HG03575 (cell line): ENCODE results near the gene CD2BP2.

Experiments used
- ATAC-seq: cut with Tn5 transposase; IDR thresholded peaks from one replicate; pipeline ENCODE4 v1.9.1; 2021; ENCODE audit not compliant: unreplicated experiment, insufficient number of reproducible peaks, low FRiP score; ENCODE audit errors: extremely low read depth

CD2BP2 gene

DNA sequence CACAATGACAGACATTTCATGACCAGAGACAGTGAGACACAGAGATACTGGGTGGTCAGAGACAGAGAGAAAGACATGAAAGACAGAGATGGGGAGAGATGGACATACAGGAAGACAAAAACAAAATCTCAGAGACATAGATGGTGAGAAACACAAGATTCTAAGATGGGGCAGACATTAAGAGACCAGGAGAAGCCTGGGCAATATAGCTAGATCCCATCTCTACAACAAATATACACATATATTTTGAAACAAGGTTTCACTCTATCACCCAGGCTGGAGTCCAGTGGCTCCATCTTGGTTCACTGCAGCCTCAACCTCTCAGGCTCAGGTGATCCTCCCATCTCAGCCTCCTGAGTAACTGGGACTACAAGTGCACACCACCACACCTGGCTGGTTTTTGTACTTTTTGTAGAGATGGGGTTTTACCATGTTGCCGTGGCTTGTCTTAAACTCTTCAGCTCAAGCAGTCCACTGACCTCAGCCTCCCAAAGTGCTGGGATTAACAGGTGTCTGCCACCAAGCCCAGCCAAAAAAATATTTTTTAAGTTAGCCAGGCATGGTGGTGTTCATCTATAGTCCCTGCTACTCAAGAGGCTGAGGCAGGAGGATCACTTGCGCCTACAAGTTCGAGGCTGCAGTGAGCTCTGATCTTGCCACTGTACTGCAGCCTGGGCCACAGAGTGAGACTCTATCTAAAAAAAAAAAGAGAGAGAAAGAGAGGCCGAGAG is 25.1 kb upstream of the CD2BP2 start:
- no peak for ATAC-seq

DNA sequence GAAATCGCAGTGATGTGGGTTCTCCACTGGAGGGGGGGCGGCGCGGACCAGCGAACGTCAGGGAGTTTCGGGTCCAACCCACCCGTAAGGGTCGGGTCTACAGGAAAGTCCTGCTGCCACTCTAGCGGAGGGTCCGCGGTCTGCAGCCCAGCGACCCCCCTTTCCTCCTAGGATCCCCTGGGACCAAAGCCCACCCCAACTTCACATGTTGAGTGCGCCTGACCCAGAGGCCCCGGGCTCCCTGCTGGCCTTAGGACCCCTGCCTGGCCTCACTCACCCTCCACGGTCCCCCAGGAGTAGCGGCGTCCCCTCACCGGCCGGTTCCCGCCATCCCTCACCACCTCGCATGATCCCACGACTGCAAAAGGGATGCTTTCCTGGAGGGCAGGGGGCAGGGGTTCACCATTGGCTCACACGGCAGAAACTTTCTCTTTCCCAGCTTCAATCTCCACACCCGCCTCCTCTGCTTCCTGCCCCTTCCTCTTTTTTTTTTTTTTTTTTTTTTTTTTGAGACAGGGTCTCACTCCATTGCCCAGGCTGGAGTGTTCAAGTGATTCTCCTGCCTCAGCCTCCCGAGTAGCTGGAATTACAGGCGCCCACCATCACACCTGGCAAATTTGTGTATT is 24.2 kb upstream of the CD2BP2 start:
- no peak for ATAC-seq

DNA sequence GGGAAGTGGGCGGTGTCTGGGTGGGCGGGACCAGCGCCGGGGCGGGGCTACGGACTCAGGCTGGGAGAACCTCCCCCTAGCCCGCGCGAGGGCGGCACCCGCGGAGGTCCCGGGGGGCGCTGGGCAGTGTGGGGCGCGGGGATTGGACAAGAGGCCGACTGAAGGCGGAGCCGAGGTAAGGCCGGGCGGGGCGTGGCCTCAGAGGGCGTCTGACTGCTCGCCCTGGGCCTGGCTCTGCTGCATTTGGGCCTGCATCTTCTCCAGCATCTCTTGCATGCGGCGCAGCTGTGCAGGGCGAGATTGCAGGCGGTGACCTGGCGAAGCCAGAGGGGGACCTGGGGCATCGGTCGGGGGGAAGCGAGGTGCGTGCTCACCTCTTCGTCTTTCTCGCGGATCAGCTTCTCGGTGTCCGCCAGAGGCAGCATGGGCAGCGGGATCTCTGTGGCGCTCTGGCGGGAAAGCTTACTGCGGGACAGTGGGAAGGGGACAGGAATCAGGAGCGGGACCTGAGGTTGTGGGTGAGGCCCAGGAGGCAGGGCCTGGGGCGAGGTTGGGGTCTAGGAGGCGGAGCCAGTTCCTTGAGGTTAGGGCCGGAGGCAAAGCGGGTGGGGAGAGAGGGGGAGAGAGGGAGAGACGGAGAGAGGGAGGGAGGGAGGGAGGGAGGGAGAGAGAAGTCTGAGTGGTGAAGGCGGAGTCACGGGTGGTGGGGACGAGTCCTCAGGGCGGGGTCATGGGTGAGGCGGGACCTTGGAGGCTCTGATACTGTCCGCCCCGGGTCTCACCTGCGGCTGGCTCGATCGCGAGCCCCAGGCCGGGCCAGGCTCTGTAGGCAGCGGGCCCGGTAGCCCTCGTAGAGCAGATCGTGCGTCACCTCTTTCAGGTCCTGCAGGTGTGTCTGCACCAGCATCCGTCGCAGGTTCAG is 23.4 kb upstream of the CD2BP2 start:
- ATAC-seq = peak; percentile 55

DNA sequence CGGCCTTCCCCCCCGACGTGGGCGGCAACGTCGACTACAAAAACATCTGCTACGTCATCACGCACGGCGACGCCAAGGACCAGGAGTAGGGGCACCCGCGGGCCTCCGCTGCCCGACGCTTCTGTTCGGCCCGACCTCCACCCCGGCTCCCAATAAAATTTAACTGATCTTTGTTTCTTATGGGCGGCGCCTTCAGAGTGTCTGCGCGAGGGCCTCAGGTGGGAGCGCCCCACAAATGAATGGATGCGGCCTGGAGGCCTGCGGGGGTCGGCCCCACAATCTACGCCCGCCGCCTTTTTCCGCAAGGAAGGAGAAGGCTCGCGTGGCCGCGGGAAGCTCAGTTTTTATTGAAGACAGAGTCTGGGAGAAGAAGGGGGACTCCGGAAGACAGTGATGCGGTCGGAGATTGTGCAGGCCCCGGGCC is 22.7 kb upstream of the CD2BP2 start:
- ATAC-seq = peak; percentile 6

DNA sequence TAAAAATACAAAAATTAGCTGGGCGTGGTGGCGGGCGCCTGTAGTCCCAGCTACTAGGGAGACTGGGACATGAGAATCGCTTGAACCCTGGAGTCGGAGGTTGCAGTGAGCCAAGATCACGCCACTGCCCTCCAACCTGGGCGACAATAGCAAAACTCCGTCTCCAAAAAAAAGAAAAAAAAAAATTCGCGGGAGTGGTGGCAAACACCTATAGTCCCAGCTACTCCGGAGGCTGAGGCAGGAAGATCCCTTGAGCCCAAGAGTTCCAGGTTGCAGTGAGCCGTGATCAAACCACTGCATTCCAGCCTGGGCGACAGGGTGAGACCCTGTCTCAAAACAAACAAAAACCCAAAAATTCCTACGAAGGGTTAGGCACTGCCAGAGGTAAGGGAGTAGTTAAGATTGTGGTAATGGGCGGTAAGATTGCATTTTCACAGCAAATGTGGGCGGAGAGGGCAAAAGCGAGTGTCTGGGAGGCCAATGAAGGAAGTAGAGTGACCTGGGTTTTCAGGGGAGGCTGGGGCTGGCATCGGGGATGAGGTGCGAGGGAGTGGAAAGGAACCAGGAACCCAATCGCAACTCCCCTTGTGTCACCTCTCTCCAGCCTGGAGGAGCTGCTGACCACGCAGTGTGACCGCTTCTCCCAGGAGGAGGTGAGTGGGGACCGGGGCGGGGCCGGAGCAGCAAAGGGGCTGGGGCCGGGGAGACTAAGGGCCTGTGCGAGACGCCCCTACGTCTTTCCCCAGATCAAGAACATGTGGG is 22.1 kb upstream of the CD2BP2 start:
- ATAC-seq = no peak

DNA sequence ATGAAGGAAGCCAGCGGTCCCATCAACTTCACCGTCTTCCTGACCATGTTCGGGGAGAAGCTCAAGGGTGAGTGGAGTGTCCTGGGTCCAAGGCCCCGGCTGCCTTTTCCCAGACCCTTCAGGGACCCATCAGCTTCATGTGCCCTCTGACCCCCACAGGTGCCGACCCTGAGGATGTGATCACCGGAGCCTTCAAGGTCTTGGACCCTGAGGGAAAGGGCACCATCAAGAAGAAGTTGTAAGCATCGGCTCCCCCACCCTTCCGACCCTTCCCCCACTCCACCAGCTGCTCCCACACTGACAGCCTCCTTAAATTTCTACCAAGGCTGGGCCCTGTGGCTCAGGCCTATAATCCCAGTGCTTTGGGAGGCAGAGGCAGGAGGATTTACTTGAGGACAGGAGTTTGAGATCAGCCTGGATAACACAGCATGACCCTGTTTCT is 21.4 kb upstream of the CD2BP2 start:
- no peak for ATAC-seq

DNA sequence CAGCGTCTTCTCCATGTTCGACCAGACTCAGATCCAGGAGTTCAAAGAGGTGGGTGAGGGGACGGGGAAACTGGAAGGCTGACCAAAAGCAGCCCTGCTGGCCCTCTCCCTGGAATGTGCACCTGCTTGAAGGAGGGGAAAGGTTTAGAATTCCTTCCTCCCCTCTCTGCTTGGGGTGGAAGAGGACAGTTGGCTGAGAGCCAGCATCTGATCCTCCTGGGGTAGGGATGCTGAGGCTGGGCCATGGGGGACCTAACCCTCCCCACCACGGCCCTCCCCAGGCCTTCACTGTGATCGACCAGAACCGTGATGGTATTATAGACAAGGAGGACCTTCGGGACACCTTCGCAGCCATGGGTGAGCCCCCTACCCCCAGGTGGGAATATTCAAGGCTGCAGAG is 20.8 kb upstream of the CD2BP2 start:
- no peak for ATAC-seq

DNA sequence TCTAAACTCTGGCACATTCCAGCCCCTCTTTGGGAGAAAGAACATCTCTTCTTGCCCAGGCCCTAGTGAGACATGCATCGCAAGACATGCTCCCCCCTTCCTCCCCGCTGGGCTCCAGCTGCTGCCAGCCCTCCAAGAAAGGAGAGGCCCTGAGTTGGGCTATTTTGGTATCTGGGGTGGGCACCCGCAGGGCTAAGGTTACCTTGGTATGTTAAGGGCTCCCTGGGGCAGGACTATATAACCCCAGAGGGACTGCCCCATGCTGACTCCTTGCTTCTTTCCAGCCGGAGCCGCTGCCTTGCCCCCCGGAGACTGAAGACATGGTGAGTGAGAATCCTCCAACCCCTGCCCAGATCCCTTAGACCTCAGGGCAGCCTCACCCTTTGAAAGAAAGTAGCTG is 19.4 kb upstream of the CD2BP2 start, which contains the start of gene MYL11:
MYL11 (plus strand) TSS at position 265 of the 400 bp plus-strand sequence; CDS start at position 321, 56 bp downstream.
- ATAC-seq = no peak

DNA sequence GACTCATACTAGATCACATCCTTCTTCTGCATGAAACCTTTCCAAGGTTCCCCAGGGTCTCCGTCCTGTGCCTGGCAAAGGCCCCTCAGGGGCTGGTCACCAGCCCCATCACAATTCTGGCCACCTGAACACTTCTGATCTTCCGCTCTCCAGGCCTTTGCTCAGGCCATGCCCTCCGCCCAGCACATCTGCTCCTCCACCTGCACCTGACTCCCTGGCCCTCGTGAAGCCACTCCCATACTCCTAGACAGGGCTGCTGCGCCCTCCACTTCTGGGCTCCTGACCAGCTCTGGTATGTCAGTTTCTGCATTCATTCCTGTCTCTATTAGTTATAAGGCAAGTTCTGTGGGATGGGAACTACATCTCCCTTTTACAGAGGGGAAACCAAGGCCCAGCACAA is 17.6 kb upstream of the CD2BP2 start:
- ATAC-seq = no peak

DNA sequence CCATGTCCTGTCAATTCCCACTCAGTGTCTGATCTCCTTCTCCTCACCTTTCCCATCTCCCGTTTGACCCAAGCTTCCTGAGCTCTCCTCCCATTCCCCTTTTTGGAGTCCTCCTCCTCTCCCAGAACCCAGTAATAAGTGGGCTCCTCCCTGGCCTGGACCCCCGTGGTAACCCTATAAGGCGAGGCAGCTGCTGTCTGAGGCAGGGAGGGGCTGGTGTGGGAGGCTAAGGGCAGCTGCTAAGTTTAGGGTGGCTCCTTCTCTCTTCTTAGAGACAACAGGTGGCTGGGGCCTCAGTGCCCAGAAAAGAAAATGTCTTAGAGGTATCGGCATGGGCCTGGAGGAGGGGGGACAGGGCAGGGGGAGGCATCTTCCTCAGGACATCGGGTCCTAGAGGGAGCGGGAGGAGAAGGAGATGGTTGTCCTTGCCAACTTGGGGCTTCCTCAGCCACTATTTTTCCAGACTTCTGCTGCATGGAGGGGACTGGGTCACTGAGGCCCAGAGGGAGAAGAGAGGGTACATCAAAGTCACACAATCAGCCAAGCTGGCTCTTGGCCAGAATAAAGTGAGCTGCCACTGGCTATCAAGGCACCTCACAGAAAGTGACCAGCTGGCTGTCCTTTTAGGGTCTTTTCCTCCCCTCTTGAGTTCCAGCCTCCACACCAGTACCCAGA is 17.1 kb upstream of the CD2BP2 start:
- ATAC-seq = no peak

DNA sequence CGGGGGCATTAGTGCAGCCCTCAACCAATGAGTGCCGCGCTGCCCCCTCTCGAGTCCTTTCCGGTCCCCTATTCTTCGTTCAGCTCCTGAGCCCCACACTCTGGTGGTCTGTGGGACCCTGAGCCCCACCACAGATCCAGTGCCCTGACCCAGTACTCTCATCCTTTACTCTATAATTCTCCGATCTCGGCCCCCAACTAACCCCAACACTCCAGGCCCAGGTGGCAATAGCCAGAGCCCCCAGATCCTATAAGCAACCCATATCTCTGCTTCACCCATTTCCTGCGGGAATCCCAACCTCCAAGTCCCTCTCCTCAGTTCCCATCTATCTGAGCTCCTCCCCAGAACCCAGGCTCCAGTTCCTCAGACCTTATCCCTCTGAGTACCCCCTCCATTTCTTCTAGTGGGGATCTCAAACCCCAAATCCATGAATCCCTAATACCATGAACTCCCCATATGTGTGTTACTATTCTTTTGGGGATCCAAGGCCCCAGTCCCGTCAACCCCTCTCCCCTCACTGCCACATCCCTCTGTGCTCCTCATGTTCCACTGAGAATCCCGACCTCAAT is 16.2 kb upstream of the CD2BP2 start:
- no peak for ATAC-seq

DNA sequence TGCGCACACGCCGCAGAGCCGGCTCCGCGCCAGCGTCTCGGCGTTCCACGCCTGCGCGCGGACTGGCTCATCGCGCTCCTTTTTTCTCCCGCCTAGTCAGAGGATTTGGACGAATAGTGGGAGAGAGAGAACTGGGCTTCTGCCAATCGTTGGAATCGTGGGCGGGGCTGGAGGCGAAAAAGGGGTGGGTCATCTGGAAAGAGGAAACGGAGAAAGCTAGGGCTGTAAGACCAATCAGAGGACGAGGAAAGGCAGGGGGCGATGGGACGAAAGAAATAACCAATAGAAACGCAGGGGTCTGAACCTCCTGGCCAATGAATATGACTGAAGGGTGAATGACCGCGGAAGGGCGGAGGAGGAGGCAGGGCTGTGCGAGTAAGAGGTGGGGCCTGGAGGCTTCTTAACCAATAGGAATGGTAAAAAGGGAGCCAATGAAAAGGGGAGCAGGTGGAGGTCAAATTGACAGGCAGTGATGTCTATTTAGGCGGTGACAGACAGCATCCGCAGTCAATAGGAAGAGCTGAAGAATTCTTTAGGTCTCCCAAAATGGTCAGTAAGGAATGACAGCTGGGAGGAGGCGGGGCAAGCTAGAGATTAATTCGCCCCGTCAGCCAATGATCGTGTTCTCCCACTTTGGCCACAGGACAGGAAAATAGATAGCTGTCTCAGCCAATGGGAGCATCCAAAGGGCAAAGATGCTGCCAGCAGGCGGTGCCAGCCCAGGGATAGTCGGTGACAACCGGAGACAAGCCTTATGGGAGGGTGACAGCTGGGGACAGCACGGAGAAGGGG is 15.5 kb upstream of the CD2BP2 start, which contains the start of gene TBC1D10B:
TBC1D10B (minus strand) TSS at position 39 of the 792 bp plus-strand sequence. CDS start 311 bp downstream, outside the sequence.
- ATAC-seq = peak; percentile 60

DNA sequence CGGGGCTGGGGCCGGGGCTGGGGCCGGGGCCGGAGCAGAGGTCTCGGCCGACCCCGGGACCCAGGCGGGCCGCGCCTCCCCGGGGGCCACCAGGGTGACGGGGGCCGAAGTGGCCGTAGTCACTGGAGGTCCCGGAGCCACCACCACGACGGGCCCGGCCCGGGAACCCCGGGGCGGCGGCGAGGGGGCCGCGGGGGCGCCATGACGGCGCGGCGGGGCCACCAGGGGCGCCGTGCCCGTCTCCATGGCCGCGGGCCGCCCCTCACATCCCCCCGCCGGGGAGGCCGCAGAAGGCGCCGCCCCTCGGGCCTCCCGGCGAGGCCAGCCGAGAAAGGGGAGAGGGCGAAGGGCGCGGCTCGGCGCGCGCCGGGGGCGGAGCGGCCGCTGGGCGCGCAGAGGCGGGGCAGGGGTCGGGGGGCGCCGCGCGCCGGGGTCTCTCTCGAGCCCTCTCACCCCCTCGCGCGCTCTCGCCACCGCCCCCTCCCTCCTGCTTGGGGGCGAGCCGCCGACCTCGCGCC is 14.9 kb upstream of the CD2BP2 start:
- ATAC-seq = no peak

DNA sequence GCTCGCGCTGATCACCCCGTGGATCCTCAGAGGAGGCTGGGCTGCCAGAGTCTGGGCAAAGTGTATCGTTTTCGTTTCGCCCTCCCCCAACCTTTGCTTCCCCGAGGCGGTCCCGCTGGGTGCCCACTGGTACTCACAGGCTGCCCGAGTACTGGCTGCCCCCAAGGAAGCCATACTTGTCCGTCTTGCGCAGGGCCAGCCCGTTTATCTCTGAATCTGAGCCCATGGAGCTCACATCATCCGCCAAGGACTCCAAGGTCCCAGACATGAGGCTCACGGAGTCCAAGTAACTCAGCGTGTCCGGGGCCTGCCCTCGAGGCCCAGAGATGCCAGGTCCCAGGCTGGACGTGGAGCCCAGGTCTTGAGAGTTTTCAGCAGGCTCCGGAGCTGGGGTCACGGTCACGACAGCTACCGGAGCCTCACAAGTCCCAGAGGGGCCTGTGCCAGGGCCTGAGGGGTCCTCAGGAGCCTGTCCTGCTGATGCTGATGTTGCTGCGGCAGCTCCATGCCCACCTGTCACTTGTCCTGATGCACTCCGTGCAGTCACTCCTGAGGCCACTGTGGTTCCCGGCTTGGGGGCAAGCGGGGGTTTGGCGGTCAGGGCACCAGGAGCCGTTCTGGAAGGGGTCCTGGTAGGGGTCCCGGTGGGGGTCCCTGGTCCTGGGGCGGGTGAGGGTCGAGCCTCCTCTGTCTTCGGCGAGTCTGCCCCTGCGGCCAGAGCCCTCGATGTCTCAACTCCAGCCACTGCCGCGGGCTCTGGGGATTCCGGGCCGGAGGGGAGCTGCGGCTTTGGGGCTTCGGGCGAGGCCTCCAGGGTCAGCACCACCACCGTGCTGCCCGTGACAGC is 14.2 kb upstream of the CD2BP2 start:
- ATAC-seq = no peak

DNA sequence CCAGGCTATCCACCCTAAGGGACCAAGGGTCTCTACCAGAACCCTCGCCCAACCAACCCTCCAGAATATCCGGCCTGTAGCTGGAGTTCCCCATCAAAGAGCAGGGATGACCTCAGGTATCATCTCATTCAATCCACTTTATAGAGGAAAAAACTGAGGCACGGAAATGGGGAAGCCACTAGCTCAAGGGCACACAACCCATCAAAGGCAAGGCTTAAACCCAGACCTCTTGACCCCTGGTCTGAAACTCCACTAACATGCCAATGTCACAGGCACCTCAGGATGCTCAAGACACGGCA is 13.6 kb upstream of the CD2BP2 start:
- ATAC-seq = no peak

DNA sequence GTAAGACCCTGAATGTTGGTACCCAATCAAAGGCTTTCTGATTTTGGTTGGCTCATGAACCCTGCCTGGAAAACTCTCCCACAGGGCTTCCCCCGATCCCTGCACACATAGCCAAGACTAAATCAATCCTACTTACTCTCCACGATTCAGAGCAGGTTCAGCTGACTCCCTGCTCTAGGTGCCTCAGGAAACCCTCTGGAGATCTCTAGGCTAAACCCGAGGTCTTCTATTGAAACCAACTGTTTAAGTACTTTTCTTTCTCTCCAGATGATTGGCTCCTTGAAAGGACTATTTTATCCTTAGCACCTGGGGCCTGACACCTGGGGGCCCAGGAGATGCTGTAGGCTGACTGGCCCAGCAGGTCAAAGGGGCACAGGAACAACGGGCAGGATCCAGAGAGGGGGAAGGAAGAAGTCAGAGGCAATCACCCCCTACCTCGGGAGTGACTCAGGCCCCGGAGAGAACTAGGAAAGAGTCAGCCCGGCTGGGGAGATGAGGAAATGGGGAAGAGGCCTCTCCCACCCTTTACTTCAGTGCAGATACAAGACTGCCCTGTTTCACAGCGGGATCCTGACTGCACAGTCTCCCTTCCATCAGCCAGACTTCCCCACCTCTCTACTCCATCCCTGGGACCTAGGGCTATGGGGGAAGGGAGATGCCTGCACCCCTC is 13.1 kb upstream of the CD2BP2 start:
- ATAC-seq = no peak
